HCT116 (cell line): Measurements from ENCODE around the gene RAPGEFL1. TPM values are rescaled to one million over a fixed set of nuclear protein-coding genes. Genes with fewer than 3 reads are reported as not detected.

Experiments used
- CEBPB ChIP-seq: IDR thresholded peaks from 2 replicates; pipeline ENCODE4 v1.6.1; 2012; ENCODE audit warnings: low read depth
- EGR1 ChIP-seq: IDR thresholded peaks from 2 replicates; pipeline ENCODE4 v1.6.1; 2012; ENCODE audit warnings: low read depth
- FOSL1 ChIP-seq: IDR thresholded peaks from 2 replicates; pipeline ENCODE4 v1.6.1; 2012; ENCODE audit warnings: low read depth
- MAX ChIP-seq: IDR thresholded peaks from 2 replicates; pipeline ENCODE4 v1.6.1; 2012
- REST ChIP-seq: IDR thresholded peaks from 2 replicates; pipeline ENCODE4 v1.6.1; 2012; ENCODE audit warnings: low read depth
- ZBTB33 ChIP-seq: IDR thresholded peaks from 2 replicates; pipeline ENCODE4 v1.6.1; 2011; ENCODE audit warnings: mild to moderate bottlenecking, low read length, moderate library complexity; ENCODE audit not compliant: insufficient replicate concordance; ENCODE audit errors: extremely low read depth
- ZFX ChIP-seq: fragments of 450-650 bp; IDR thresholded peaks from 2 replicates; pipeline ENCODE4 v1.6.1; 2017
- total RNA-seq: library from RNA; stranded (reverse); gene quantifications from one replicate; pipeline ENCODE4 v1.2.1, GENCODE V29; 2021; ENCODE audit not compliant: unreplicated experiment

Gene RAPGEFL1
- total RNA-seq, 1 experiment from 2014 or later, result 9.7 TPM

GRCh38 chr17:40174514-40174913 is 2.8 kb upstream of the RAPGEFL1 start (continued):
- TF ChIP-seq ZBTB33, result no peak
- TF ChIP-seq MAX, result no peak
- TF ChIP-seq FOSL1, result no peak
- no peak for TF ChIP-seq ZFX
- TF ChIP-seq CEBPB, result no peak
- TF ChIP-seq REST, result no peak
- no peak for TF ChIP-seq EGR1
